OCI-LY7 (cell line): ENCODE measurements around the gene PRKN. TPM values are rescaled to one million over a fixed set of nuclear protein-coding genes. Genes with fewer than 3 reads are reported as not detected.

Source experiments
- BruUV-seq: library from RNA; stranded (reverse); fragments of 400-500 nt; replicated peaks from 2 replicates; lab custom pipeline; 2021; lab: Mats Ljungman, UMichigan
- CTCF ChIA-PET: fragments of 300-600 bp; sonication (Branson Sonifier 250); formaldehyde crosslinking; loops from one replicate; lab custom pipeline; 2022; ENCODE audit warnings: antibody characterized with exemption; ENCODE audit not compliant: unreplicated experiment; lab: Charles Lee
- POLR2A ChIA-PET: fragments of 300-600 bp; sonication (Branson Sonifier 250); formaldehyde crosslinking; loops from one replicate; lab custom pipeline; 2022; ENCODE audit warnings: antibody characterized with exemption; lab: Charles Lee
- DNase-seq: peaks from one replicate; pipeline ENCODE4 v3.0.0-alpha.2; 2015; ENCODE audit warnings: low spot score
- H2AFZ ChIP-seq: fragments of 200-600 bp; sonication (generic), shearing (Covaris generic); 2 replicates; pipeline ENCODE4 v1.6.1; 2014; ENCODE audit warnings: mild to moderate bottlenecking, antibody characterized with exemption, low read length, moderate library complexity
- H3K27ac ChIP-seq: fragments of 200-600 bp; sonication (generic); 2 replicates; pipeline ENCODE4 v1.5.1; 2014; ENCODE audit warnings: mixed run types, low read depth, mild to moderate bottlenecking, moderate library complexity, low read length, inconsistent platforms; ENCODE audit not compliant: poor library complexity, severe bottlenecking
- H3K36me3 ChIP-seq: fragments of 200-600 bp; sonication (generic); 2 replicates; pipeline ENCODE4 v1.6.1; 2014; ENCODE audit warnings: mild to moderate bottlenecking, antibody characterized with exemption, low read length, moderate library complexity, mixed read lengths; ENCODE audit not compliant: insufficient read depth
- H3K4me1 ChIP-seq: fragments of 200-600 bp; sonication (generic); 2 replicates; pipeline ENCODE4 v1.5.1; 2014; ENCODE audit warnings: mild to moderate bottlenecking, low read length; ENCODE audit not compliant: insufficient read depth, poor library complexity, severe bottlenecking
- H3K4me2 ChIP-seq: fragments of 200-600 bp; sonication (generic); 2 replicates; pipeline ENCODE4 v1.6.1; 2014; ENCODE audit warnings: mild to moderate bottlenecking, low read length
- H3K4me3 ChIP-seq: fragments of 200-600 bp; sonication (generic); 2 replicates; pipeline ENCODE4 v1.5.1; 2014; ENCODE audit warnings: mild to moderate bottlenecking, low read depth, low read length; ENCODE audit not compliant: poor library complexity, severe bottlenecking
- H3K79me2 ChIP-seq: fragments of 200-600 bp; sonication (generic); 2 replicates; pipeline ENCODE4 v1.6.1; 2016; ENCODE audit warnings: low read depth, mild to moderate bottlenecking, low read length, moderate library complexity, mixed read lengths; ENCODE audit not compliant: insufficient read depth
- H3K9me2 ChIP-seq: fragments of 200-600 bp; sonication (generic); 2 replicates; pipeline ENCODE4 v1.6.1; 2016; ENCODE audit warnings: mild to moderate bottlenecking, low read length, mixed read lengths; ENCODE audit not compliant: insufficient read depth
- H3K9me3 ChIP-seq: fragments of 200-600 bp; sonication (generic); 2 replicates; pipeline ENCODE4 v1.6.1; 2014; ENCODE audit warnings: mild to moderate bottlenecking, mixed run types, low read length, mixed read lengths
- H4K20me1 ChIP-seq: fragments of 200-600 bp; sonication (generic); 2 replicates; pipeline ENCODE4 v1.6.1; 2014; ENCODE audit warnings: mild to moderate bottlenecking, antibody characterized with exemption, low read length, moderate library complexity, mixed read lengths; ENCODE audit not compliant: insufficient read depth
- CTCF ChIP-seq: fragments of 200-600 bp; sonication (generic); conservative IDR thresholded peaks from 2 replicates; pipeline ENCODE4 v1.5.1; 2014; ENCODE audit warnings: mild to moderate bottlenecking, antibody characterized with exemption, low read length, moderate library complexity, mixed read lengths
- EZH2phosphoT487 ChIP-seq: fragments of 200-600 bp; sonication (generic); IDR thresholded peaks from 2 replicates; pipeline ENCODE4 v1.6.1; 2018; ENCODE audit warnings: low read depth, borderline replicate concordance, mild to moderate bottlenecking, mixed run types, antibody characterized with exemption, low read length, moderate library complexity, mixed read lengths
- intact Hi-C: fragments of 100-400 bp; cut with micrococcal nuclease; formaldehyde crosslinking; loops from one replicate; pipeline ENCODE4 v1.10.0; 2022; ENCODE audit not compliant: unreplicated experiment
- total RNA-seq, 2 experiments: library from RNA; depleted of rRNA in 1 of 2; stranded (reverse); fragments of >200 nt in 1 of 2; shearing (Covaris generic) in 1 of 2; gene quantifications; 2 replicates each; pipeline ENCODE4 v1.2.3, GENCODE V29; 2014 to 2022

PRKN gene
- total RNA-seq, 2 experiments from 2014 or later = 1.3 to 2.0 TPM

- DNase-seq = no peak
- H3K4me3 ChIP-seq = no peak overlapping the region
- no peaks in the 10 kb centered on the region for H3K79me2 ChIP-seq
- BruUV-seq = no TSS peak
- ChIA-PET CTCF (no interaction called here), POLR2A (no interaction called here)
- no peaks in the 10 kb centered on the region for H3K9me3 ChIP-seq
- H3K27ac ChIP-seq = no peak overlapping the region
- H3K36me3 ChIP-seq = no peaks in the 10 kb centered on the region
- intact Hi-C loops = no loop called here
- H3K4me1 ChIP-seq = no peaks in the 10 kb centered on the region
- TF ChIP-seq EZH2phosphoT487 (no peak), CTCF (no peak)
- no peak overlapping the region for H3K4me2 ChIP-seq
- no peak overlapping the region for H2AFZ ChIP-seq
- no peaks in the 10 kb centered on the region for H3K9me2 ChIP-seq
- H4K20me1 ChIP-seq = no peaks in the 10 kb centered on the region
These were observed 934.6 kb downstream of the PRKN start for GRCh38 chr6:161792851-161793493.

- no TSS peak for BruUV-seq
- H3K79me2 ChIP-seq = no peaks in the 10 kb centered on the region
- CTCF ChIA-PET = no interaction called here
These were observed 939.0 kb downstream of the PRKN start for GRCh38 chr6:161788531-161788930.

GRCh38 chr6:161772176-161772575, 955.4 kb downstream of the PRKN start:
- no peak for DNase-seq
- ChIA-PET CTCF (no interaction called here), POLR2A (no interaction called here)
- H2AFZ ChIP-seq = no peak overlapping the region
- H3K4me3 ChIP-seq = no peak overlapping the region
- H4K20me1 ChIP-seq = no peaks in the 10 kb centered on the region
- H3K36me3 ChIP-seq = no peaks in the 10 kb centered on the region
- no peaks in the 10 kb centered on the region for H3K79me2 ChIP-seq
- H3K4me2 ChIP-seq = no peak overlapping the region
- BruUV-seq = no TSS peak
- intact Hi-C loops = no loop called here
- no peaks in the 10 kb centered on the region for H3K9me2 ChIP-seq
- TF ChIP-seq CTCF (no peak), EZH2phosphoT487 (no peak)
- H3K4me1 ChIP-seq = no peaks in the 10 kb centered on the region
- no peak overlapping the region for H3K27ac ChIP-seq
- no peaks in the 10 kb centered on the region for H3K9me3 ChIP-seq

More at GRCh38 chr6:161788531-161788930, 939.0 kb downstream of the PRKN start:
- H3K4me2 ChIP-seq = no peak overlapping the region
- H3K4me1 ChIP-seq = no peaks in the 10 kb centered on the region
- intact Hi-C loops = no loop called here
- no peak overlapping the region for H2AFZ ChIP-seq
- H3K36me3 ChIP-seq = no peaks in the 10 kb centered on the region
- no peak for DNase-seq
- no peaks in the 10 kb centered on the region for H4K20me1 ChIP-seq
- no peaks in the 10 kb centered on the region for H3K9me3 ChIP-seq
- no peak overlapping the region for H3K27ac ChIP-seq
- POLR2A ChIA-PET = no interaction called here
- TF ChIP-seq EZH2phosphoT487 = no peak
- H3K4me3 ChIP-seq = no peak overlapping the region
- no peaks in the 10 kb centered on the region for H3K9me2 ChIP-seq
